Smooth muscle cell (in vitro differentiated cells): ENCODE measurements around the gene SLC22A24. TPM values are rescaled to one million over a fixed set of nuclear protein-coding genes. Genes with fewer than 3 reads are reported as not detected.

Experiments
- DNase-seq: peaks from one replicate; lab custom pipeline; 2025; ENCODE audit not compliant: unreplicated experiment; lab: John Stamatoyannopoulos, UW
- H2AFZ ChIP-seq: fragments of 200-600 bp; sonication (generic); 2 replicates; pipeline ENCODE4 v1.6.0; 2016; ENCODE audit warnings: antibody characterized with exemption, low read depth, mild to moderate bottlenecking
- H3F3A ChIP-seq: fragments of 200-600 bp; sonication (generic); 2 replicates; pipeline ENCODE4 v1.6.0; 2017; ENCODE audit warnings: antibody characterized with exemption, low read depth
- H3K27ac ChIP-seq: fragments of 200-600 bp; sonication (generic); 2 replicates; pipeline ENCODE4 v1.5.1; 2016; ENCODE audit warnings: low read depth, mild to moderate bottlenecking
- H3K27me3 ChIP-seq: fragments of 200-600 bp; sonication (generic); 2 replicates; pipeline ENCODE4 v1.6.1; 2016; ENCODE audit warnings: low read depth, mild to moderate bottlenecking
- H3K36me3 ChIP-seq: fragments of 200-600 bp; sonication (generic); 2 replicates; pipeline ENCODE4 v1.5.1; 2016; ENCODE audit warnings: low read depth
- H3K4me1 ChIP-seq: fragments of 200-600 bp; sonication (generic); 2 replicates; pipeline ENCODE4 v1.5.1; 2016; ENCODE audit warnings: low read depth
- H3K4me2 ChIP-seq: fragments of 200-600 bp; sonication (generic); 2 replicates; pipeline ENCODE4 v1.6.0; 2016; ENCODE audit warnings: mild to moderate bottlenecking
- H3K4me3 ChIP-seq: fragments of 200-600 bp; sonication (generic); 2 replicates; pipeline ENCODE4 v1.5.1; 2016; ENCODE audit warnings: mild to moderate bottlenecking
- H3K79me2 ChIP-seq: fragments of 200-600 bp; sonication (generic); 2 replicates; pipeline ENCODE4 v1.6.0; 2016; ENCODE audit warnings: low read depth, mild to moderate bottlenecking
- H3K9ac ChIP-seq: fragments of 200-600 bp; sonication (generic); 2 replicates; pipeline ENCODE4 v1.6.0; 2016; ENCODE audit warnings: low read depth
- H3K9me3 ChIP-seq: fragments of 200-600 bp; sonication (generic); replicated peaks from 2 replicates; pipeline ENCODE4 v1.5.1; 2016; ENCODE audit warnings: low read depth
- H4K20me1 ChIP-seq: fragments of 200-600 bp; sonication (generic); 2 replicates; pipeline ENCODE4 v1.6.0; 2016; ENCODE audit warnings: low read depth
- CTCF ChIP-seq: fragments of 200-600 bp; sonication (generic); IDR thresholded peaks from 2 replicates; pipeline ENCODE4 v1.5.1; 2017; ENCODE audit warnings: borderline replicate concordance, mild to moderate bottlenecking, antibody characterized with exemption; ENCODE audit not compliant: insufficient read depth, poor library complexity, severe bottlenecking
- WGBS: methylation state at CpG from one replicate; pipeline ENCODE4 v1.1.7; 2016; ENCODE audit warnings: low lambda C conversion rate; 5-methylcytosine and 5-hydroxymethylcytosine counted together
- polyA plus RNA-seq: library from polyadenylated mRNA; unstranded; fragments of >200 nt; fragmentation: Nextera tagmentation; extraction: Ambion mirVana; gene quantifications from 2 replicates; pipeline ENCODE4 v1.2.1, GENCODE V29; 2016
- total RNA-seq: library from RNA; depleted of rRNA; stranded (reverse); fragments of >200 nt; gene quantifications from 2 replicates; pipeline ENCODE4 v1.2.3, GENCODE V29; 2014

Gene SLC22A24
- total RNA-seq (not detected in 2 replicates), polyA plus RNA-seq (not detected in 2 replicates)

GRCh38 chr11:63144121-63144520 lies at the start of gene SLC22A24:
SLC22A24 (minus strand) TSS chr11:63144221; CDS start chr11:63143779, 442 bp downstream.
- Histone ChIP-seq H3K9ac (no peak within 1 kb of the TSS), H3K27ac (no peak within 1 kb of the TSS), H3F3A (no peaks in the 10 kb centered on the region), H3K79me2 (no peaks in the 10 kb centered on the region), H3K4me3 (no peak within 1 kb of the TSS), H3K36me3 (no peaks in the 10 kb centered on the region), H3K4me2 (no peak within 1 kb of the TSS), H4K20me1 (no peaks in the 10 kb centered on the region), H3K4me1 (no peaks in the 10 kb centered on the region), H3K27me3 (no peaks in the 10 kb centered on the region), H3K9me3 (no peaks in the 10 kb centered on the region), H2AFZ (no peak within 1 kb of the TSS)
- no peak for TF ChIP-seq CTCF
- DNase-seq, result no peak
- 73% methylated on average over 1 of the region's 1 CpG for WGBS

GRCh38 chr11:63180536-63180935 lies 36.5 kb upstream of the SLC22A24 start:
- Histone ChIP-seq H3K27me3 (no peaks in the 10 kb centered on the region), H3K36me3 (no peaks in the 10 kb centered on the region), H3F3A (no peaks in the 10 kb centered on the region), H3K9ac (no peak overlapping the region), H3K79me2 (no peaks in the 10 kb centered on the region), H4K20me1 (no peaks in the 10 kb centered on the region), H2AFZ (no peak overlapping the region), H3K4me1 (no peaks in the 10 kb centered on the region), H3K27ac (no peak overlapping the region), H3K4me2 (no peak overlapping the region), H3K9me3 (no peaks in the 10 kb centered on the region), H3K4me3 (no peak overlapping the region)
- no peak for DNase-seq
- 84% methylated on average over 1 of the region's 1 CpG for WGBS
- no peak for TF ChIP-seq CTCF

GRCh38 chr11:63179432-63180041 lies 35.5 kb upstream of the SLC22A24 start:
- Histone ChIP-seq H3K27ac (no peak overlapping the region), H3K27me3 (no peaks in the 10 kb centered on the region), H3K9ac (no peak overlapping the region), H3K9me3 (no peaks in the 10 kb centered on the region), H3F3A (no peaks in the 10 kb centered on the region), H3K79me2 (no peaks in the 10 kb centered on the region), H3K4me3 (no peak overlapping the region), H4K20me1 (no peaks in the 10 kb centered on the region), H3K36me3 (no peaks in the 10 kb centered on the region), H3K4me1 (no peaks in the 10 kb centered on the region), H2AFZ (no peak overlapping the region), H3K4me2 (no peak overlapping the region)
- DNase-seq, result no peak
- no peak for TF ChIP-seq CTCF
- WGBS, result 15% methylated on average over 1 of the region's 1 CpG

GRCh38 chr11:63177872-63178271 lies 33.9 kb upstream of the SLC22A24 start:
- no peak for TF ChIP-seq CTCF
- Histone ChIP-seq H3K9ac (no peak overlapping the region), H3K9me3 (no peaks in the 10 kb centered on the region), H3K4me1 (no peaks in the 10 kb centered on the region), H3K4me3 (no peak overlapping the region), H4K20me1 (no peaks in the 10 kb centered on the region), H3K79me2 (no peaks in the 10 kb centered on the region), H3K4me2 (no peak overlapping the region), H3K27me3 (no peaks in the 10 kb centered on the region), H3K36me3 (no peaks in the 10 kb centered on the region), H3F3A (no peaks in the 10 kb centered on the region), H2AFZ (no peak overlapping the region), H3K27ac (no peak overlapping the region)
- 100% methylated on average over 1 of the region's 1 CpG for WGBS
- no peak for DNase-seq
